CD4-positive, alpha-beta T cell treated with Interleukin-12 subunit alpha and Interleukin-12 subunit beta, for 1 hour (primary cell): ENCODE data around the gene PPY.
"Not testable (repeated sequence)": the region's sequence is repeated elsewhere in the genome, so short reads cannot be mapped to it uniquely, and the experiment has no call there.

ENCODE experiments used
- DNase-seq: peaks from one replicate; pipeline ENCODE4 v3.0.0-alpha.2; 2020

PPY gene

GRCh38 chr17:43962479-43962878, 20.2 kb upstream of the PPY start:
- no peak for DNase-seq

DNA sequence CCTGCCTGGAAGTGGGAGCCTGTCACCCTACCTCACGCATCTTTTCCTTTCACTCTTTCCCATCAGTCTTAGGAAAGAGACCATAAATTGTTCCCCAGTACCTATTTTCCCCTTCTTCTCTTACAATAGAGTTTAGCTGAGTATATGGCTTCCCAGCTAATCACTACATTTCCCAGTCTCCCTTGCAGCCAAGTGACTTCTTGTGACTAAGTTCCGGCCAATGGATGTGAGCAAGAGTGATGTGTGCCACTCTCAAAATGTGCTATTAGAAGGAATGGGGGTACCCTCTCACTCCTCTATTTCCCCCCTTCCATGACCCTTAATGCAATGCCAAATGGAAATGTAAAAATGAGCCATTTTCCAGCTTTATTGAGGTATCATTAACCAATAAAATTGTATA, 19.7 kb upstream of the PPY start:
- DNase-seq = no peak

- DNase-seq = not testable (repeated sequence)
Observed at GRCh38 chr17:43961292-43961691, 19.0 kb upstream of the PPY start.

DNA sequence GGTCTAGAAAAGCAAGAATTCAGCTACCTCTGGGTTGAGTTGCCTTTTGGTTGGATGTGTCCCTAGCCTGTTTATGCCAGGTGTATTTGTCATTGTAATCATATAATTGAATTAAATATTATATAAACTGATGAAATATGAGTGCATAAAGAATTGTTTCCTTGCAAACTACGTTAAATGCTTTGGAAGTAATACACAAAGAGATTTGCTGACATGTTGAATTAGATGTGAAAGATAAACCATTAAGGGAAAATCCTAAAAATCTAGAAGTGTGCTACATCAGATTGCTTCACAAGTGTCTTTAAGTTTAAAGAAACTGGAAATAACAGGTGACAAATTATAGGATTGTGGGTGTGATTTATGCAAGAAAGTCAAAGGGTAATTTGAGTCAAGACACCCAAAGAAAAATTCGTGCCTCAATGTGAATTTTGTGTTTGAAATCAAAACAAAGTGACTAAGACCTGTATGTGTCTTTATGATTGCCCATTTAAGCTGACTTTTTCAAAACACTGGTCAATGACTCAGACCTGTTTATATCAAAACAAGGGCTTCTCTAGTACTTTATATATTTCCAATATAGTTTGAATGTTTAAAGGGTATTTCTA, 16.6 kb upstream of the PPY start:
- DNase-seq = no peak

GRCh38 chr17:43956222-43956621, 13.9 kb upstream of the PPY start:
- DNase-seq = no peak

- DNase-seq = no peak
Observed at GRCh38 chr17:43953746-43954145, 11.5 kb upstream of the PPY start, which contains the start of gene PYY. Gene PYY, minus strand, starts transcription at chr17:43953940. Its CDS starts 457 bp downstream, at chr17:43953483.

DNA sequence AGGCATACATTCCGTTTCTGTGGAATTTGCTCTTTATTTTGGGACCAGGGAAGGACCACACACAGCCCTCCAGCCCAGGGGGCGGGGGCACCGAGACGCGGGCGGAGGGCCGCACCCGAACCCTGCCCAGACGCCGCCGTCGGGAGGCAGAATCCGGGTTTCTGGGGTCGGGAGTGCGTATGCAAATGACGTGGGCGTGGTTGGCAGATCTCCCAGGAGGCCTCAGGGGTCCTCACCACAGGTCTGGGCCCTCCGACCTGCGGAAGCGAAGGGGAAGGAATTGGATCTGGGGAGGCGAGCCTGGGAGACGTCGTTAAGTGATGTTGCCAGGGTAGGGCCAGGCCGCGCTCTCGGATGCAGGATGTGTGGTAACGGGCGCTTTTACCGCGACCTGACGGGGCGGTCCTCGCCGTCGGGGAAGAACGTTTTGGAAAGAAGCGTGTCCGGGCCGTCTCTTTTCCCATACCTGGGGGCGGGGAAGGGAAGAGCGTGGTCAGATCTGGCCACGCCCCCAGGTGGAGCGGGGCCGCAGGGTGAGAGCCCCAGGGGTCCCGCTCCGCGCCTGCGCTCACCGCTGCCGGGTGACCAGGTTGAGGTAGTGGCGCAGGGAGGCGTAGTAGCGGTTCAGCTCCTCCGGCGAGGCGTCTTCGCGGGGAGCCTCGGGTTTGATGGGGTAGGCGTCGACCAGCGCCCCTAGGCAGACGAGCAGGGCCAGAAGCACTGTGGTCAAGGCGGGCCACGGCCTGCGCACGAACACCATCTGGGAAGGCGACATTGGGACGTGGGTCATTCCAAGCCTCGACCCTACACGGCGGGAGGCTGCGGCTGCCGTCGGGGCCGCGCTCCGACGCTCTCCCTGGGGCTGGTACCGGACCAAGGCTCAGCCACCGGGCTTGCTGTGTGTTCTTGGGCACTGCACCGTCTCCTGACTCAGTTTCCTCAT, 10.7 kb upstream of the PPY start:
- no peak for DNase-seq

GRCh38 chr17:43952351-43952723, 10.1 kb upstream of the PPY start:
- no peak for DNase-seq

DNA sequence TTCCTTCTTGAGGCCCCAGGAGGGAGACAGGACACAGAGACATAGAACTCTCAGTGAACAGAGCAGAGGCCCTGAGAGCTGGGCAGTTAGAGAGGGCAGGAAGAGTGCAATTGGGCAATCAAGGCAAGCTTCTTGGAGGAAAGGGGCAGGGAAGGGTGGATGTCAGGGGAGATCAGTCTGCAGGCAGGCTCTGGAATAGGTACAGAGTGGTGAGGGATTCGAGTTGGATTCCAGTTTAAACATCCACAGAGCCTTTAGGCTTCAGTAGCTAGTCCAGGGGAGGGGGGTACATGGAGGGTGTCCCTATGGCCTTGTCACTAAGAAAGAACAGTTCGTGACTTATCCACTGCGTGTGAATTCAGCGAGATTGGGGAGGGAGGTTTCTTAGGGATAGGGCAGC, 9.5 kb upstream of the PPY start:
- DNase-seq = no peak

GRCh38 chr17:43950554-43950953, 8.3 kb upstream of the PPY start:
- no peak for DNase-seq

- no peak for DNase-seq
Observed at GRCh38 chr17:43949781-43950180, 7.5 kb upstream of the PPY start.

DNA sequence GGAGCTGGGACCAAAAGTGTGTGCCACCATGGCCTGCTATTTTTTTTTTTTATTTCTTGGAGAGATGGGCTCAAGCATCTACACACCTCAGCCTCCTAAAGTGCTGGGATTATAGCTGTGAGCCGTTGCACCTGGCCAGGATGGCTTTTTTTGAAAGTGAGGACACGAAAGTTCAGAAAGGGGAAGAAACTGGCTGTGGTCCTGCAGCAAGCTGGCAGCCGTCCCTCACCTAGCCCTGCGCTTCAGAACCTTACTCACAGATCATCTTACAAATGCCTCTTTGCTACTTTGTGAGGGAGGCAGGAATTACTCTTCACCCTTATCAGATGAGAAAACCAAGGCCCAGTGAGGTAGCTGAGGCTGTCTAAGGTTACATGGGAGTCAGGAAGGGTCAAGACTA, 4.5 kb upstream of the PPY start:
- no peak for DNase-seq

DNA sequence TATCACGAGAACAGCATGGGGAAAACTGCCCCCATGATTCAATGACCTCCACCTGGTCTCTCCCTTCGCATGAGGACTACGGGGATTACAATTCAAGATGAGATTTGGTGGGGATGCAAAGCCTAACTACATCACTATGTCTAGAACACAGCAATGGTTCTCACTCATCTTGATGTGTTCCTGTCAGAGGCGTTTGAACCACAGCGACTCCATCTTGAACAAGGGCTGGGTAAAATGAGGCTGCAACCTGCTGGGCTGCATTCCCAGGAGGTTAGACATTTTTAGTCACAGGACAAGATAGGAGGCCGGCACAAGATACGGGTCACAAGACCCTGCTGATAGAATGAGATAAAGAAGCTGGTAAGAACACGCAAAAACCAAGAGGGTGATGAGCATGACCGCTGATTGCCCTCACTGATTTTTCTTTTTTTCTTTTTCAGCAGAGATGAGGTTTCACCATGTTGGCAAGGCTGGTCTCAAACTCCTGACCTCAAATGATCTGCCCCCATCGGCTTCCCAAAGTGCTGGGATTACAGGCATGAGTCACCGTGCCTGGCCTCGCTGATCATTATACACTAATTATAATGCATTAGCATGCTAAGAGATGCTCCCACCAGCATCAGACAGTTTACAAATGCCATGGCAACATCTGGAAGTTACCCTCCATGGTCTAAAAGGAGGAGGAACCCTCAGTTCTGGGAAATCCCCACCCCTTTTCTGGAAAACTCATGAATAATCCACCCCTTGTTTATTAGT, 3.0 kb upstream of the PPY start:
- no peak for DNase-seq

DNA sequence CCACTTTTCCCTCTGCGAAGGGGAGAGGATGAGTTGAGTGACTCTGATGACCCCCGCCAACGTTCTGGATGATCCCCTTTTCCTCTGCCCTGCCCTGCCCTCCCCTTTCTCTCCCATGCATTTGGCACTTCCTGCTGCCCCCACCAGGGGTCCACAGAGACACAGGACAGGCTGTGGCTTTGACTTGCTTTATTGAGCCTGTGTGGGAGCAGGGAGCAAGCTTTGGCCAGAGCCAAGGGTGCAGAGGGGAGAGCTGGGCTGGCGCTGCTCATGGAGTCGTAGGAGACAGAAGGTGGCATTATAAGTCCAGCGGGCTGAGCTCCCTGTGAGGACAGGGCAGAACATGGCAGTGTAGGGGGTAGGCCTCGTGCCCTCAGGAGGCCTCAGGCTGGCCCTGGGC, 1.6 kb downstream of the PPY start:
- DNase-seq = no peak

GRCh38 chr17:43939886-43940285, 2.4 kb downstream of the PPY start:
- no peak for DNase-seq

DNA sequence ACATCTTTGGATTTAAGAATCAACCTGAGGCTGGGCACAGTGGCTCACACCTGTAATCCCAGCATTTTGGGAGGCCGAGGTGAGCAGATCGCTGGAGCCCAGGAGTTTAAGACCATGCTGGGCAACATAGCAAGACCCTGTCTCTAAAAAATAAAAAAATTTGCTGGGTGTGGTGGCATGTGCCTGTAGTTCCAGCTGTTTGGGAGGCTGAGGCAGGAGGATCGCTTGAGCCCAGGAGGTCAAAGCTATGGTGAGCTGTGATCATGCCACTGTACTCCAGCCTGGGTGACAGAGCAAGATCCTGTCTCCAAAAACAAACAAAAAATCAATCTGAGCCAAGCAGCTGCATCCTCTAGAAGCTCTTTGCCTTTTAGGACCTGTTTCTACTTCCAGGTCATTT, 2.8 kb downstream of the PPY start:
- not testable (repeated sequence) for DNase-seq

DNA sequence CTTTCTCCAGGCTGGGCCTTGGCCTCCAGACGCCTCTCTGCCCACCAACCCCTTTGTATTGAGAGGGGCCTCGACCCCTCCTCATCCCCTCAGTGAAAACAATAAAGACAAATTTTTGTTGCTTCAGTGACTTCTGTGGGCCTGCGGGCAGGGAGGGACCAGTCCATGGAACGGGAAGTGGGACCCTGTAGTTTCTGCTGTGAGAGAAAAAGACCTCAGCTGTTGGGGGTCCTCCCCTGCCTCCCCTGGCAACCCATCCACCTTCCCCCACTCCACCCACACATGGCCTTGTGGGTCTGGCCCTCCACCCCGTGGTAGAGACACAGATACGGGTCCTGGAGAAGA, 3.5 kb downstream of the PPY start:
- DNase-seq = no peak

DNA sequence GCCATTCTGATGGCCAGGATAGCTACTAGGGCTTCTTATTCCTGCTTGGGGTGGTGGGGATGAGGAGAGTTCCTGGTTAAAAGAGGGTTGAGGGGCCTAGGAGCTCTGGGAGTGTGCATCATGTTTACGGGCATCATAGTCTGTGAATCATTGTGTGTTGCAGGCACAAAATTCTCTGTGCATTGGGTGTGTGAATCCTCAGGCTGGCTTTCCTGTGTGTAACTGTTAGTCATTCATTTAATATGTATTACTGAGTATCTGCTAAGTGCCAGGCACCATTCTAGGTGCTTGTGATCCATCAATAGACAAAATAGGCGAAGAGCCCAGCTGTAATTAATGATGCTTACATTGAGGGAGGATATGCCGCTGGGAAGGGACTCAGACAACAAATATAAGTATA, 5.8 kb downstream of the PPY start:
- DNase-seq = no peak

GRCh38 chr17:43935926-43936261, 6.4 kb downstream of the PPY start:
- DNase-seq = no peak

- DNase-seq = no peak
Observed at GRCh38 chr17:43935204-43935925, 6.9 kb downstream of the PPY start.

DNA sequence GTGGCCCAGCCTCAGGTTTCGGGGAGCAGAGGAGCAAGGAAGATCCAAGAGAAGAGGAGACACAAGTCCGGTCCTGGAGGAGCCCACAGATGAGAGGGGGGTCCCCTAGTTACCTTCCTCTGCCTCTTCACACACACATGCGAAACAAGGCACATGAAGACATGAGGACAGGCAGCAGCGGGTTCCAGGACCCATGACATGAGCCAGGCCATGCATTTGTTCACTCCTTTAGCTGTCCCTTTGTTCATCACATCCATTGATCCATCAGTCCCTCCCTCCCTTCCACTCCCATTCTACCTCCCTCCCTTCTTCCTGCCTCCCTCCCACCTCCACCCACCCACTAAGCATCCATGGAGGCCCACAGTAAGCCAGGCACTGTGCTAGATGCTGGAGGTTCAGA, 9.4 kb downstream of the PPY start:
- no peak for DNase-seq

- no peak for DNase-seq
Observed at GRCh38 chr17:43932357-43932756, 9.9 kb downstream of the PPY start.

- no peak for DNase-seq
Observed at GRCh38 chr17:43931062-43931571, 11.2 kb downstream of the PPY start.
